ENCODE data around the gene PSMB7. TPM values are rescaled to one million over a fixed set of nuclear protein-coding genes. Genes with fewer than 3 reads are reported as not detected.
A peak's percentile ranks its signal among the peaks of the same experiment; 100 is the strongest.

Gene PSMB7
- total RNA-seq, 2 donors from 2014 or later, result 145 to 147 TPM

GRCh38 chr9:124450931-124451661 lies 35.9 kb upstream of the PSMB7 start:
- Mint-ChIP-seq H3K27me3 (peaks cover 0 to 15% of the 10 kb centered on the region in 2 donors), H3K27ac (no peak overlapping the region), H3K36me3 (no peaks in the 10 kb centered on the region), H3K4me1 (ENCODE audit: low read depth in 2 of 2) (no peaks in the 10 kb centered on the region), H3K9me3 (no peaks in the 10 kb centered on the region), H3K4me3 (no peak overlapping the region)
- ATAC-seq (no peak), DNase-seq (ENCODE audit: low spot score) (no peak)

GRCh38 chr9:124450241-124450924 lies 35.1 kb upstream of the PSMB7 start, which contains the start of gene ADGRD2:
ADGRD2 (plus strand) TSS chr9:124450451; CDS start chr9:124451667, 1,216 bp downstream.
- Mint-ChIP-seq H3K4me1 (ENCODE audit: low read depth in 2 of 2) (no peaks in the 10 kb centered on the region), H3K9me3 (no peaks in the 10 kb centered on the region), H3K27ac (no peak within 1 kb of the TSS), H3K27me3 (peaks cover 0 to 12% of the 10 kb centered on the region in 2 donors), H3K36me3 (no peaks in the 10 kb centered on the region), H3K4me3 (no peak within 1 kb of the TSS)
- DNase-seq (ENCODE audit: low spot score), result no peak
- no peak for ATAC-seq

GRCh38 chr9:124449381-124450151 lies 34.3 kb upstream of the PSMB7 start:
- H3K27me3 Mint-ChIP-seq, result peaks cover 0 to 12% of the 10 kb centered on the region in 2 donors
- DNase-seq (ENCODE audit: low spot score) (no peak), ATAC-seq (no peak)
- no peak overlapping the region for H3K27ac Mint-ChIP-seq
- no peaks in the 10 kb centered on the region for H3K9me3 Mint-ChIP-seq
- H3K36me3 Mint-ChIP-seq, result no peaks in the 10 kb centered on the region
- H3K4me3 Mint-ChIP-seq, result no peak overlapping the region
- no peaks in the 10 kb centered on the region for H3K4me1 Mint-ChIP-seq (ENCODE audit: low read depth in 2 of 2)

GRCh38 chr9:124448019-124448418 lies 32.8 kb upstream of the PSMB7 start:
- Mint-ChIP-seq H3K27ac (no peak overlapping the region), H3K4me3 (no peak overlapping the region), H3K9me3 (no peaks in the 10 kb centered on the region), H3K4me1 (ENCODE audit: low read depth in 2 of 2) (no peaks in the 10 kb centered on the region), H3K36me3 (no peaks in the 10 kb centered on the region), H3K27me3 (peaks cover 0 to 15% of the 10 kb centered on the region in 2 donors)
- DNase-seq (ENCODE audit: low spot score), result no peak
- ATAC-seq, result no peak

- H3K36me3 Mint-ChIP-seq, result no peaks in the 10 kb centered on the region
- H3K4me3 Mint-ChIP-seq, result no peak overlapping the region
- no peak for DNase-seq (ENCODE audit: low spot score)
- no peaks in the 10 kb centered on the region for H3K4me1 Mint-ChIP-seq (ENCODE audit: low read depth in 2 of 2)
- H3K27me3 Mint-ChIP-seq, result peaks cover 0 to 15% of the 10 kb centered on the region in 2 donors
- H3K27ac Mint-ChIP-seq, result no peak overlapping the region
- no peaks in the 10 kb centered on the region for H3K9me3 Mint-ChIP-seq
- ATAC-seq, result no peak
These were observed 32.0 kb upstream of the PSMB7 start for GRCh38 chr9:124447297-124447661.

GRCh38 chr9:124444166-124444565 lies 28.9 kb upstream of the PSMB7 start:
- no peak for ATAC-seq
- Mint-ChIP-seq H3K36me3 (no peaks in the 10 kb centered on the region), H3K4me3 (no peak overlapping the region), H3K9me3 (no peaks in the 10 kb centered on the region), H3K27me3 (peaks cover 19 to 23% of the 10 kb centered on the region in 2 donors), H3K27ac (no peak overlapping the region), H3K4me1 (ENCODE audit: low read depth in 2 of 2) (no peaks in the 10 kb centered on the region)
- DNase-seq (ENCODE audit: low spot score), result no peak

- H3K4me1 Mint-ChIP-seq (ENCODE audit: low read depth in 2 of 2), result no peaks in the 10 kb centered on the region
- DNase-seq (ENCODE audit: low spot score), result no peak
- H3K36me3 Mint-ChIP-seq, result no peaks in the 10 kb centered on the region
- H3K9me3 Mint-ChIP-seq, result no peaks in the 10 kb centered on the region
- no peak for ATAC-seq
- H3K27ac Mint-ChIP-seq, result no peak overlapping the region
- peaks cover 19 to 22% of the 10 kb centered on the region in 2 donors for H3K27me3 Mint-ChIP-seq
- H3K4me3 Mint-ChIP-seq, result no peak overlapping the region
These were observed 28.4 kb upstream of the PSMB7 start for GRCh38 chr9:124443625-124444024.

- Mint-ChIP-seq H3K27me3 (peaks cover 17 to 19% of the 10 kb centered on the region in 2 donors), H3K4me1 (ENCODE audit: low read depth in 2 of 2) (no peaks in the 10 kb centered on the region), H3K4me3 (no peak overlapping the region), H3K27ac (no peak overlapping the region), H3K9me3 (no peaks in the 10 kb centered on the region), H3K36me3 (no peaks in the 10 kb centered on the region)
- DNase-seq (ENCODE audit: low spot score), result no peak
- no peak for ATAC-seq
These were observed 27.6 kb upstream of the PSMB7 start for GRCh38 chr9:124442826-124443225.

- Mint-ChIP-seq H3K36me3 (no peaks in the 10 kb centered on the region), H3K27me3 (peaks cover 17 to 19% of the 10 kb centered on the region in 2 donors), H3K9me3 (no peaks in the 10 kb centered on the region), H3K4me1 (ENCODE audit: low read depth in 2 of 2) (no peaks in the 10 kb centered on the region), H3K4me3 (no peak overlapping the region), H3K27ac (no peak overlapping the region)
- DNase-seq (ENCODE audit: low spot score), result no peak
- ATAC-seq, result no peak
These were observed 27.1 kb upstream of the PSMB7 start for GRCh38 chr9:124442379-124442778.

- H3K27ac Mint-ChIP-seq, result no peak overlapping the region
- no peaks in the 10 kb centered on the region for H3K36me3 Mint-ChIP-seq
- no peaks in the 10 kb centered on the region for H3K9me3 Mint-ChIP-seq
- DNase-seq (ENCODE audit: low spot score) (no peak), ATAC-seq (no peak)
- peaks cover 17 to 19% of the 10 kb centered on the region in 2 donors for H3K27me3 Mint-ChIP-seq
- no peak overlapping the region for H3K4me3 Mint-ChIP-seq
- H3K4me1 Mint-ChIP-seq (ENCODE audit: low read depth in 2 of 2), result no peaks in the 10 kb centered on the region
These were observed 26.0 kb upstream of the PSMB7 start for GRCh38 chr9:124441291-124441690.

- Mint-ChIP-seq H3K27ac (no peak overlapping the region), H3K27me3 (peaks cover 17 to 19% of the 10 kb centered on the region in 2 donors), H3K9me3 (no peaks in the 10 kb centered on the region), H3K4me3 (no peak overlapping the region), H3K4me1 (ENCODE audit: low read depth in 2 of 2) (no peaks in the 10 kb centered on the region), H3K36me3 (no peaks in the 10 kb centered on the region)
- ATAC-seq, result no peak
- DNase-seq (ENCODE audit: low spot score), result no peak
These were observed 25.5 kb upstream of the PSMB7 start for GRCh38 chr9:124440786-124441185.

GRCh38 chr9:124439686-124440243 lies 24.5 kb upstream of the PSMB7 start:
- peaks cover 17 to 19% of the 10 kb centered on the region in 2 donors for H3K27me3 Mint-ChIP-seq
- no peaks in the 10 kb centered on the region for H3K9me3 Mint-ChIP-seq
- H3K4me1 Mint-ChIP-seq (ENCODE audit: low read depth in 2 of 2), result no peaks in the 10 kb centered on the region
- ATAC-seq, result peak in 1 of 2 donors; percentile 28
- H3K4me3 Mint-ChIP-seq, result no peak overlapping the region
- no peaks in the 10 kb centered on the region for H3K36me3 Mint-ChIP-seq
- H3K27ac Mint-ChIP-seq, result no peak overlapping the region
- DNase-seq (ENCODE audit: low spot score), result no peak

- Mint-ChIP-seq H3K4me1 (ENCODE audit: low read depth in 2 of 2) (no peaks in the 10 kb centered on the region), H3K27me3 (peaks cover 17 to 25% of the 10 kb centered on the region in 2 donors), H3K27ac (no peak overlapping the region), H3K9me3 (no peaks in the 10 kb centered on the region), H3K36me3 (no peaks in the 10 kb centered on the region), H3K4me3 (no peak overlapping the region)
- DNase-seq (ENCODE audit: low spot score), result no peak
- no peak for ATAC-seq
These were observed 23.8 kb upstream of the PSMB7 start for GRCh38 chr9:124439086-124439485.
